ENCODE measurements around the gene STXBP6.

STXBP6 gene

GRCh38 chr14:25019892-25020291, 30.1 kb downstream of the STXBP6 start:
- Histone ChIP-seq H3K27me3 (ENCODE audit: insufficient read depth, low read length, poor library complexity) (no peaks in the 10 kb centered on the region), H3K4me1 (ENCODE audit: control insufficient read depth, low read depth, low read length) (no peaks in the 10 kb centered on the region), H3K79me2 (ENCODE audit: control insufficient read depth, insufficient read depth, low read length) (no peaks in the 10 kb centered on the region), H2BK120ac (ENCODE audit: low read depth, low read length) (no peak overlapping the region), H3K36me3 (ENCODE audit: control insufficient read depth, insufficient read depth, low read length) (no peaks in the 10 kb centered on the region), H3K79me1 (ENCODE audit: low read length) (no peaks in the 10 kb centered on the region), H4K5ac (ENCODE audit: low read length) (no peak overlapping the region), H3K23ac (ENCODE audit: low read length) (no peak overlapping the region), H3K56ac (ENCODE audit: low read length) (no peak overlapping the region), H3K27ac (ENCODE audit: low read depth, low read length) (no peak overlapping the region), H3K9ac (ENCODE audit: low read length) (no peak overlapping the region), H3K4ac (ENCODE audit: low read depth, low read length) (no peak overlapping the region), H2AK5ac (ENCODE audit: low read length) (no peak overlapping the region), H3K18ac (ENCODE audit: low read length) (no peak overlapping the region), H2BK5ac (ENCODE audit: low read length) (no peak overlapping the region), H3K4me3 (ENCODE audit: low read length) (no peak overlapping the region), H3K4me2 (ENCODE audit: low read length) (no peak overlapping the region), H2BK15ac (replicated peaks; ENCODE audit: low read depth) (no peak overlapping the region), H4K8ac (ENCODE audit: low read depth, low read length) (no peak overlapping the region)
- WGBS (ENCODE audit: extremely low coverage, insufficient coverage, low lambda C conversion rate) = no CpG with 5 or more reads among the region's 1 CpG
- no peak for DNase-seq

GRCh38 chr14:25017562-25017961, 32.4 kb downstream of the STXBP6 start:
- Histone ChIP-seq H4K5ac (ENCODE audit: low read length) (no peak overlapping the region), H4K8ac (ENCODE audit: low read depth, low read length) (no peak overlapping the region), H3K27me3 (ENCODE audit: insufficient read depth, low read length, poor library complexity) (no peaks in the 10 kb centered on the region), H3K56ac (ENCODE audit: low read length) (no peak overlapping the region), H3K23ac (ENCODE audit: low read length) (no peak overlapping the region), H3K9ac (ENCODE audit: low read length) (no peak overlapping the region), H3K79me1 (ENCODE audit: low read length) (no peaks in the 10 kb centered on the region), H3K36me3 (ENCODE audit: control insufficient read depth, insufficient read depth, low read length) (no peaks in the 10 kb centered on the region), H2BK15ac (replicated peaks; ENCODE audit: low read depth) (no peak overlapping the region), H3K4me2 (ENCODE audit: low read length) (no peak overlapping the region), H3K4me3 (ENCODE audit: low read length) (no peak overlapping the region), H2BK120ac (ENCODE audit: low read depth, low read length) (no peak overlapping the region), H2AK5ac (ENCODE audit: low read length) (no peak overlapping the region), H3K4ac (ENCODE audit: low read depth, low read length) (no peak overlapping the region), H3K27ac (ENCODE audit: low read depth, low read length) (no peak overlapping the region), H2BK5ac (ENCODE audit: low read length) (no peak overlapping the region), H3K18ac (ENCODE audit: low read length) (no peak overlapping the region), H3K79me2 (ENCODE audit: control insufficient read depth, insufficient read depth, low read length) (no peaks in the 10 kb centered on the region), H3K4me1 (ENCODE audit: control insufficient read depth, low read depth, low read length) (no peaks in the 10 kb centered on the region)
- DNase-seq = peak; percentile 27
- WGBS (ENCODE audit: extremely low coverage, insufficient coverage, low lambda C conversion rate) = no CpG with 5 or more reads among the region's 2 CpGs

GRCh38 chr14:25015761-25016160, 34.2 kb downstream of the STXBP6 start:
- H3K9ac ChIP-seq (ENCODE audit: low read length) = no peak overlapping the region
- H2BK5ac ChIP-seq (ENCODE audit: low read length) = no peak overlapping the region
- H2AK5ac ChIP-seq (ENCODE audit: low read length) = no peak overlapping the region
- no peaks in the 10 kb centered on the region for H3K4me1 ChIP-seq (ENCODE audit: control insufficient read depth, low read depth, low read length)
- no peak overlapping the region for H3K18ac ChIP-seq (ENCODE audit: low read length)
- H3K4ac ChIP-seq (ENCODE audit: low read depth, low read length) = no peak overlapping the region
- H3K23ac ChIP-seq (ENCODE audit: low read length) = no peak overlapping the region
- H3K4me3 ChIP-seq (ENCODE audit: low read length) = no peak overlapping the region
- H3K56ac ChIP-seq (ENCODE audit: low read length) = no peak overlapping the region
- no CpG with 5 or more reads among the region's 1 CpG for WGBS (ENCODE audit: extremely low coverage, insufficient coverage, low lambda C conversion rate)
- H3K27ac ChIP-seq (ENCODE audit: low read depth, low read length) = no peak overlapping the region
- H2BK15ac ChIP-seq (replicated peaks; ENCODE audit: low read depth) = no peak overlapping the region
- no peak for DNase-seq
- H3K4me2 ChIP-seq (ENCODE audit: low read length) = no peak overlapping the region
- no peak overlapping the region for H2BK120ac ChIP-seq (ENCODE audit: low read depth, low read length)
- H4K8ac ChIP-seq (ENCODE audit: low read depth, low read length) = no peak overlapping the region
- no peaks in the 10 kb centered on the region for H3K36me3 ChIP-seq (ENCODE audit: control insufficient read depth, insufficient read depth, low read length)
- no peaks in the 10 kb centered on the region for H3K27me3 ChIP-seq (ENCODE audit: insufficient read depth, low read length, poor library complexity)
- H3K79me2 ChIP-seq (ENCODE audit: control insufficient read depth, insufficient read depth, low read length) = no peaks in the 10 kb centered on the region
- no peaks in the 10 kb centered on the region for H3K79me1 ChIP-seq (ENCODE audit: low read length)
- H4K5ac ChIP-seq (ENCODE audit: low read length) = no peak overlapping the region

- no peaks in the 10 kb centered on the region for H3K79me2 ChIP-seq (ENCODE audit: control insufficient read depth, insufficient read depth, low read length)
- H2AK5ac ChIP-seq (ENCODE audit: low read length) = no peak overlapping the region
- H2BK120ac ChIP-seq (ENCODE audit: low read depth, low read length) = no peak overlapping the region
- no peak overlapping the region for H3K27ac ChIP-seq (ENCODE audit: low read depth, low read length)
- DNase-seq = no peak
- H4K8ac ChIP-seq (ENCODE audit: low read depth, low read length) = no peak overlapping the region
- no peaks in the 10 kb centered on the region for H3K36me3 ChIP-seq (ENCODE audit: control insufficient read depth, insufficient read depth, low read length)
- no peak overlapping the region for H3K56ac ChIP-seq (ENCODE audit: low read length)
- H3K9ac ChIP-seq (ENCODE audit: low read length) = no peak overlapping the region
- no peak overlapping the region for H3K4ac ChIP-seq (ENCODE audit: low read depth, low read length)
- no peak overlapping the region for H3K18ac ChIP-seq (ENCODE audit: low read length)
- H3K4me1 ChIP-seq (ENCODE audit: control insufficient read depth, low read depth, low read length) = peaks cover 5% of the 10 kb centered on the region
- no peak overlapping the region for H2BK15ac ChIP-seq (replicated peaks; ENCODE audit: low read depth)
- H3K79me1 ChIP-seq (ENCODE audit: low read length) = no peaks in the 10 kb centered on the region
- WGBS (ENCODE audit: extremely low coverage, insufficient coverage, low lambda C conversion rate) = no CpG with 5 or more reads among the region's 4 CpGs
- no peak overlapping the region for H3K23ac ChIP-seq (ENCODE audit: low read length)
- H3K27me3 ChIP-seq (ENCODE audit: insufficient read depth, low read length, poor library complexity) = no peaks in the 10 kb centered on the region
- no peak overlapping the region for H2BK5ac ChIP-seq (ENCODE audit: low read length)
- no peak overlapping the region for H3K4me2 ChIP-seq (ENCODE audit: low read length)
- H3K4me3 ChIP-seq (ENCODE audit: low read length) = no peak overlapping the region
- H4K5ac ChIP-seq (ENCODE audit: low read length) = no peak overlapping the region
These were observed 35.5 kb downstream of the STXBP6 start for GRCh38 chr14:25014440-25014839.

- Histone ChIP-seq H3K27ac (ENCODE audit: low read depth, low read length) (no peak overlapping the region), H3K4me3 (ENCODE audit: low read length) (no peak overlapping the region), H4K8ac (ENCODE audit: low read depth, low read length) (no peak overlapping the region), H3K27me3 (ENCODE audit: insufficient read depth, low read length, poor library complexity) (no peaks in the 10 kb centered on the region), H2BK120ac (ENCODE audit: low read depth, low read length) (no peak overlapping the region), H4K5ac (ENCODE audit: low read length) (no peak overlapping the region), H3K56ac (ENCODE audit: low read length) (no peak overlapping the region), H2BK5ac (ENCODE audit: low read length) (no peak overlapping the region), H2AK5ac (ENCODE audit: low read length) (no peak overlapping the region), H3K23ac (ENCODE audit: low read length) (no peak overlapping the region), H3K4ac (ENCODE audit: low read depth, low read length) (no peak overlapping the region), H3K4me1 (ENCODE audit: control insufficient read depth, low read depth, low read length) (peaks cover 7% of the 10 kb centered on the region), H2BK15ac (replicated peaks; ENCODE audit: low read depth) (no peak overlapping the region), H3K36me3 (ENCODE audit: control insufficient read depth, insufficient read depth, low read length) (no peaks in the 10 kb centered on the region), H3K18ac (ENCODE audit: low read length) (no peak overlapping the region), H3K9ac (ENCODE audit: low read length) (no peak overlapping the region), H3K79me2 (ENCODE audit: control insufficient read depth, insufficient read depth, low read length) (no peaks in the 10 kb centered on the region), H3K4me2 (ENCODE audit: low read length) (no peak overlapping the region), H3K79me1 (ENCODE audit: low read length) (no peaks in the 10 kb centered on the region)
- DNase-seq = no peak
- no CpG with 5 or more reads among the region's 1 CpG for WGBS (ENCODE audit: extremely low coverage, insufficient coverage, low lambda C conversion rate)
These were observed 38.9 kb downstream of the STXBP6 start for GRCh38 chr14:25011095-25011494.

- Histone ChIP-seq H3K9ac (ENCODE audit: low read length) (no peak overlapping the region), H3K23ac (ENCODE audit: low read length) (no peak overlapping the region), H3K79me2 (ENCODE audit: control insufficient read depth, insufficient read depth, low read length) (no peaks in the 10 kb centered on the region), H3K36me3 (ENCODE audit: control insufficient read depth, insufficient read depth, low read length) (no peaks in the 10 kb centered on the region), H4K8ac (ENCODE audit: low read depth, low read length) (no peak overlapping the region), H3K4ac (ENCODE audit: low read depth, low read length) (no peak overlapping the region), H2BK15ac (replicated peaks; ENCODE audit: low read depth) (no peak overlapping the region), H2BK120ac (ENCODE audit: low read depth, low read length) (no peak overlapping the region), H2BK5ac (ENCODE audit: low read length) (no peak overlapping the region), H3K4me3 (ENCODE audit: low read length) (no peak overlapping the region), H3K27me3 (ENCODE audit: insufficient read depth, low read length, poor library complexity) (no peaks in the 10 kb centered on the region), H4K5ac (ENCODE audit: low read length) (no peak overlapping the region), H3K18ac (ENCODE audit: low read length) (no peak overlapping the region), H2AK5ac (ENCODE audit: low read length) (no peak overlapping the region), H3K27ac (ENCODE audit: low read depth, low read length) (no peak overlapping the region), H3K56ac (ENCODE audit: low read length) (no peak overlapping the region), H3K79me1 (ENCODE audit: low read length) (no peaks in the 10 kb centered on the region), H3K4me1 (ENCODE audit: control insufficient read depth, low read depth, low read length) (peaks cover 7% of the 10 kb centered on the region), H3K4me2 (ENCODE audit: low read length) (no peak overlapping the region)
- no CpG with 5 or more reads among the region's 3 CpGs for WGBS (ENCODE audit: extremely low coverage, insufficient coverage, low lambda C conversion rate)
- DNase-seq = peak; percentile 68
These were observed 39.5 kb downstream of the STXBP6 start for GRCh38 chr14:25010471-25010870.

All from mesendoderm (in vitro differentiated cells).